NB4 (cell line): Measurements from ENCODE around the gene SESTD1.

Experiments used
- CTCF ChIP-seq: IDR thresholded peaks from one replicate; pipeline ENCODE4 v1.5.1; 2012; ENCODE audit warnings: low read depth, low read length
- POLR2A ChIP-seq: IDR thresholded peaks from 2 replicates; pipeline ENCODE4 v1.6.1; 2011; ENCODE audit warnings: mild to moderate bottlenecking; ENCODE audit not compliant: insufficient read length; ENCODE audit errors: extremely low read depth

GRCh38 chr2:179248024-179248348 is 16.6 kb downstream of the SESTD1 start:
- no peak for TF ChIP-seq CTCF
- no peak for TF ChIP-seq POLR2A
